ENCODE measurements around the gene SAC3D1. TPM values are rescaled to one million over a fixed set of nuclear protein-coding genes. Genes with fewer than 3 reads are reported as not detected.
"Not testable (repeated sequence)": the region's sequence is repeated elsewhere in the genome, so short reads cannot be mapped to it uniquely, and the experiment has no call there.

SAC3D1 gene
- total and polyA plus RNA-seq, 2 of the 4 experiments (the other 2 are of a cell fraction), result 2.9 to 13.2 TPM

GRCh38 chr11:65023502-65023901, 17.5 kb upstream of the SAC3D1 start:
- intact Hi-C loops (cut with micrococcal nuclease); H3K4me3 ChIP-seq (ENCODE audit: insufficient read depth, low read depth, low read length); BruUV-seq (replicated peaks); H4K91ac ChIP-seq (ENCODE audit: insufficient read depth, low read depth, low read length); H3K18ac ChIP-seq (ENCODE audit: low read depth, low read length); DNase-seq; H3K4ac ChIP-seq (ENCODE audit: low read depth, low read length); H2BK15ac ChIP-seq (ENCODE audit: low read depth, low read length); H3K9me1 ChIP-seq (ENCODE audit: insufficient read depth, low read length); dilution Hi-C loops (cut with HindIII; ENCODE audit: low sequenced_read_pairs, unreplicated experiment); H3K56ac ChIP-seq (ENCODE audit: extremely low read depth, insufficient read depth, low read length); ATAC-seq (ENCODE audit: low read depth); CTCF ChIA-PET; H4K20me1 ChIP-seq (ENCODE audit: insufficient read depth, low read length); H2BK5ac ChIP-seq (ENCODE audit: low read depth, low read length, poor library complexity, severe bottlenecking); H4K5ac ChIP-seq (ENCODE audit: low read depth, low read length); H3K9me3 ChIP-seq (ENCODE audit: control insufficient read depth, insufficient read depth, low read length); H3K4me1 ChIP-seq (ENCODE audit: control insufficient read depth, insufficient read depth, low read length); H3K14ac ChIP-seq (replicated peaks; ENCODE audit: low read depth, low read length); H3K9ac ChIP-seq (ENCODE audit: low read depth, low read length); H3K27me3 ChIP-seq (ENCODE audit: control insufficient read depth, insufficient read depth, low read length); H2AK9ac ChIP-seq (replicated peaks; ENCODE audit: low read depth, low read length, poor library complexity); POLR2A ChIA-PET (ENCODE audit: unreplicated experiment); H2BK120ac ChIP-seq (ENCODE audit: low read depth, low read length); H2AFZ ChIP-seq (replicated peaks; ENCODE audit: low read length, poor library complexity); in situ Hi-C loops (cut with MboI; ENCODE audit: low sequenced_read_pairs); H2BK20ac ChIP-seq (ENCODE audit: low read depth, low read length); H3K79me1 ChIP-seq (ENCODE audit: low read depth in 1 of 2, low read length in 2 of 2); H3K23ac ChIP-seq (ENCODE audit: low read depth, low read length); H4K8ac ChIP-seq (ENCODE audit: low read depth in 2 of 2, low read length in 2 of 2); H3K4me2 ChIP-seq (ENCODE audit: low read depth, low read length); H2AK5ac ChIP-seq (ENCODE audit: low read depth, low read length); H3K27ac ChIP-seq (ENCODE audit: insufficient read depth, low read length): not testable (repeated sequence)
- peaks cover 10% of the 10 kb centered on the region for H3K36me3 ChIP-seq (ENCODE audit: control insufficient read depth, insufficient read depth, low read length)
- 69% methylated on average over 3 of the region's 8 CpGs; no CpG with 5 or more reads in 1 of the 2 experiments for WGBS, 2 experiments (ENCODE audit: extremely low coverage in 2 of 2, insufficient read length in 1 of 2)
